H9 (cell line): ENCODE results near the gene GCAT. TPM values are rescaled to one million over a fixed set of nuclear protein-coding genes. Genes with fewer than 3 reads are reported as not detected.

Source experiments
- DNase-seq: peaks from one replicate; pipeline ENCODE4 v3.0.0-alpha.2; 2017
- H2AFZ ChIP-seq: one replicate; pipeline ENCODE4 v1.6.1; 2013; ENCODE audit warnings: mild to moderate bottlenecking, low read length, control low read depth, moderate library complexity
- H2AK5ac ChIP-seq: 2 replicates; pipeline ENCODE4 v1.6.1; 2013; ENCODE audit warnings: low read length, control low read depth, mixed read lengths; ENCODE audit not compliant: insufficient read length
- H2BK120ac ChIP-seq: one replicate; pipeline ENCODE4 v1.6.1; 2013; ENCODE audit warnings: low read depth, mild to moderate bottlenecking, low read length, control low read depth, inconsistent platforms; ENCODE audit not compliant: poor library complexity, severe bottlenecking
- H2BK12ac ChIP-seq: 2 replicates; pipeline ENCODE4 v1.6.1; 2013; ENCODE audit warnings: low read length, control low read depth, mixed read lengths, low read depth; ENCODE audit not compliant: insufficient read length
- H2BK15ac ChIP-seq: 2 replicates; pipeline ENCODE4 v1.6.1; 2013; ENCODE audit warnings: low read depth, low read length, control low read depth
- H2BK20ac ChIP-seq: one replicate; pipeline ENCODE4 v1.6.1; 2013; ENCODE audit warnings: low read depth, mild to moderate bottlenecking, low read length, control low read depth, inconsistent platforms; ENCODE audit not compliant: poor library complexity, severe bottlenecking
- H2BK5ac ChIP-seq: 2 replicates; pipeline ENCODE4 v1.6.1; 2013; ENCODE audit warnings: low read length, control low read depth, mixed read lengths; ENCODE audit not compliant: insufficient read length
- H3K14ac ChIP-seq: 2 replicates; pipeline ENCODE4 v1.6.1; 2013; ENCODE audit warnings: low read length, control low read depth; ENCODE audit not compliant: insufficient read depth
- H3K18ac ChIP-seq: 2 replicates; pipeline ENCODE4 v1.6.1; 2013; ENCODE audit warnings: low read depth, mild to moderate bottlenecking, mixed read lengths, low read length, control low read depth; ENCODE audit not compliant: insufficient read length
- H3K23ac ChIP-seq: 2 replicates; pipeline ENCODE4 v1.6.1; 2013; ENCODE audit warnings: low read length, control low read depth, mixed read lengths, low read depth; ENCODE audit not compliant: insufficient read length
- H3K23me2 ChIP-seq: 2 replicates; pipeline ENCODE4 v1.6.1; 2013; ENCODE audit warnings: low read depth, mild to moderate bottlenecking, mixed read lengths, low read length, control low read depth; ENCODE audit not compliant: insufficient read length, poor library complexity, severe bottlenecking
- H3K27ac ChIP-seq: 2 replicates; pipeline ENCODE4 v1.5.1; 2013; ENCODE audit warnings: low read length, control low read depth, mixed read lengths, low read depth; ENCODE audit not compliant: insufficient read length
- H3K27me3 ChIP-seq: 2 replicates; pipeline ENCODE4 v1.6.1; 2013; ENCODE audit warnings: low read length, control low read depth, inconsistent platforms; ENCODE audit not compliant: insufficient read depth
- H3K4ac ChIP-seq: 2 replicates; pipeline ENCODE4 v1.6.1; 2013; ENCODE audit warnings: low read depth, mild to moderate bottlenecking, control low read depth, inconsistent platforms, low read length, moderate library complexity
- H3K4me1 ChIP-seq: 2 replicates; pipeline ENCODE4 v1.6.1; 2013; ENCODE audit warnings: low read length, control low read depth, inconsistent platforms; ENCODE audit not compliant: insufficient read depth
- H3K4me2 ChIP-seq: 2 replicates; pipeline ENCODE4 v1.6.1; 2013; ENCODE audit warnings: low read length, control low read depth, mixed read lengths; ENCODE audit not compliant: insufficient read length, insufficient read depth
- H3K56ac ChIP-seq: 2 replicates; pipeline ENCODE4 v1.6.1; 2013; ENCODE audit warnings: low read depth, mild to moderate bottlenecking, mixed read lengths, low read length, control low read depth; ENCODE audit not compliant: insufficient read length
- H3K79me1 ChIP-seq: 2 replicates; pipeline ENCODE4 v1.6.1; 2013; ENCODE audit warnings: low read depth, mild to moderate bottlenecking, moderate library complexity, low read length, control low read depth, inconsistent platforms; ENCODE audit not compliant: insufficient read depth, poor library complexity, severe bottlenecking
- H3K79me2 ChIP-seq: 2 replicates; pipeline ENCODE4 v1.6.1; 2013; ENCODE audit warnings: low read length, control low read depth, inconsistent platforms; ENCODE audit not compliant: insufficient read depth
- H3K9ac ChIP-seq: 2 replicates; pipeline ENCODE4 v1.6.1; 2013; ENCODE audit warnings: low read length, control low read depth, mixed read lengths; ENCODE audit not compliant: insufficient read length; ENCODE audit errors: extremely low read depth
- H3K9me3 ChIP-seq: one replicate; pipeline ENCODE4 v1.6.1; 2013; ENCODE audit warnings: low read depth, low read length, inconsistent platforms; ENCODE audit not compliant: control insufficient read depth
- H3T11ph ChIP-seq: one replicate; pipeline ENCODE4 v1.6.1; 2013; ENCODE audit warnings: mild to moderate bottlenecking, low read length, control low read depth, inconsistent platforms
- H4K20me1 ChIP-seq: one replicate; pipeline ENCODE4 v1.6.1; 2013; ENCODE audit not compliant: control insufficient read depth, insufficient read length, insufficient read depth
- H4K5ac ChIP-seq: 2 replicates; pipeline ENCODE4 v1.6.1; 2013; ENCODE audit warnings: low read depth, mild to moderate bottlenecking, mixed read lengths, low read length, control low read depth; ENCODE audit not compliant: insufficient read length
- H4K8ac ChIP-seq: replicated peaks from 2 replicates; pipeline ENCODE4 v1.6.1; 2013; ENCODE audit warnings: low read length, control low read depth, mixed read lengths, low read depth; ENCODE audit not compliant: insufficient read length
- H4K91ac ChIP-seq: 2 replicates; pipeline ENCODE4 v1.6.1; 2013; ENCODE audit warnings: low read depth, mild to moderate bottlenecking, moderate library complexity, mixed read lengths, low read length, control low read depth; ENCODE audit not compliant: insufficient read length
- H3K27ac Mint-ChIP-seq, 3 experiments: 2 replicates in 2 of 3; 3 replicates in 1 of 3; pipeline ENCODE4 v1.8.0; 2020 to 2021; ENCODE audit warnings: mixed read lengths in 3 of 3, mild to moderate bottlenecking in 1 of 3, moderate library complexity in 1 of 3
- H3K27me3 Mint-ChIP-seq: 2 replicates; pipeline ENCODE4 v1.8.0; 2021; ENCODE audit warnings: low read depth, mild to moderate bottlenecking, moderate library complexity, mixed read lengths
- H3K36me3 Mint-ChIP-seq, 3 experiments: 2 replicates in 2 of 3; 3 replicates in 1 of 3; pipeline ENCODE4 v1.8.0; 2020 to 2021; ENCODE audit warnings: low read depth in 3 of 3, mixed read lengths in 3 of 3; ENCODE audit not compliant: insufficient read depth in 1 of 3
- H3K4me1 Mint-ChIP-seq, 2 experiments: 2 replicates each; pipeline ENCODE4 v1.8.0; 2020; ENCODE audit warnings: mixed read lengths in 2 of 2
- H3K4me3 Mint-ChIP-seq, 2 experiments: 2 replicates in 1 of 2; 3 replicates in 1 of 2; pipeline ENCODE4 v1.8.0; 2020 to 2021; ENCODE audit warnings: mild to moderate bottlenecking in 2 of 2, mixed read lengths in 2 of 2, moderate library complexity in 1 of 2
- H3K9me3 Mint-ChIP-seq, 2 experiments: 2 replicates in 1 of 2; 3 replicates in 1 of 2; pipeline ENCODE4 v1.8.0; 2020; ENCODE audit warnings: mild to moderate bottlenecking in 2 of 2, mixed read lengths in 2 of 2, moderate library complexity in 1 of 2
- WGBS: extraction: QIAGEN DNeasy Blood & Tissue Kit; methylation state at CpG from one replicate; pipeline ENCODE4 v1.1.7; 2013; ENCODE audit warnings: missing lambda C conversion rate, low lambda C conversion rate, mixed read lengths; ENCODE audit not compliant: insufficient read length; ENCODE audit errors: extremely low coverage; 5-methylcytosine and 5-hydroxymethylcytosine counted together
- total RNA-seq: library from RNA; stranded (reverse); gene quantifications from 2 replicates; pipeline ENCODE4 v1.2.1, GENCODE V29; 2021
- TF ChIP-seq, protein P1 (sequence below): fragments of 200-600 bp; sonication (generic); conservative IDR thresholded peaks from 3 replicates; pipeline ENCODE4 v1.8.0; 2021; ENCODE audit warnings: antibody characterized with exemption, mild to moderate bottlenecking

Gene GCAT
- total RNA-seq, 1 experiment from 2014 or later = 26.9 TPM

DNA sequence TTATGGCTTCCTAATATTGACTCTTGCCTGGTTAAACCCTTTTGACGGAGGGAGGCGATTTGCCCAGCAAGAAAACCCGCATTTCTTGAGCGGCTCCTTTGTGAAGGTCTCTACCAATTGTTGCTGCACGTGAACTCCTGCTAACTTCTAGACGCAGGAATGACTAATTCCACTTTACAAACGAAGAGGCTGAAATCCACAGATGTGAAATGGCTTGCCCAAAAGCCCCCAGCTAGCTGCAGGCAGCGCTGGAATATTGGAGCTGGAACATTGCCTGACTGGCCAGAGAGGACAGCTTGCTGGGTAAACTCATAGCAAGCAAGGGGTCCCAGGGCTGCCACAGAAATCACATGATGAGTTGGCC, 542 bp downstream of the GCAT start:
- H3K4ac ChIP-seq = no peak overlapping the region
- no peak overlapping the region for H3K27ac ChIP-seq
- Mint-ChIP-seq H3K27ac (no peak overlapping the region; a peak in 1 of 7 replicates), H3K27me3 (peaks cover 35% of the 10 kb centered on the region), H3K4me1 (peaks cover 26 to 34% of the 10 kb centered on the region in 2 experiments), H3K4me3 (peak overlapping the region; percentile 81 to 93), H3K36me3 (peaks cover 0 to 4% (median under 1%) of the 10 kb centered on the region in 3 experiments; a peak in 5 of 7 replicates), H3K9me3 (peaks cover 0 to 4% of the 10 kb centered on the region in 2 experiments; a peak in 2 of 5 replicates)
- H2BK5ac ChIP-seq = no peak overlapping the region
- H3K23ac ChIP-seq = no peak overlapping the region
- peaks cover 2% of the 10 kb centered on the region; the same call in 1 of the 2 replicates for H3K79me2 ChIP-seq
- H3K23me2 ChIP-seq = peaks cover 39% of the 10 kb centered on the region
- H3K79me1 ChIP-seq = peaks cover 2% of the 10 kb centered on the region
- H2BK12ac ChIP-seq = no peak overlapping the region
- no peaks in the 10 kb centered on the region for H4K20me1 ChIP-seq
- H3K9me3 ChIP-seq = no peaks in the 10 kb centered on the region
- no peak overlapping the region for H4K5ac ChIP-seq
- H2AK5ac ChIP-seq = no peak overlapping the region
- no peak overlapping the region for H3K18ac ChIP-seq
- no peak overlapping the region for H3T11ph ChIP-seq
- no peak overlapping the region for H4K91ac ChIP-seq
- no peak overlapping the region for H2BK120ac ChIP-seq
- H2BK15ac ChIP-seq = no peak overlapping the region
- peak overlapping the region; percentile 87 for H3K4me2 ChIP-seq
- peaks cover 13% of the 10 kb centered on the region; the same call in 1 of the 2 replicates for H3K27me3 ChIP-seq
- H3K4me1 ChIP-seq = no peaks in the 10 kb centered on the region; the same call in 1 of the 2 replicates
- TF ChIP-seq, protein P1, sequence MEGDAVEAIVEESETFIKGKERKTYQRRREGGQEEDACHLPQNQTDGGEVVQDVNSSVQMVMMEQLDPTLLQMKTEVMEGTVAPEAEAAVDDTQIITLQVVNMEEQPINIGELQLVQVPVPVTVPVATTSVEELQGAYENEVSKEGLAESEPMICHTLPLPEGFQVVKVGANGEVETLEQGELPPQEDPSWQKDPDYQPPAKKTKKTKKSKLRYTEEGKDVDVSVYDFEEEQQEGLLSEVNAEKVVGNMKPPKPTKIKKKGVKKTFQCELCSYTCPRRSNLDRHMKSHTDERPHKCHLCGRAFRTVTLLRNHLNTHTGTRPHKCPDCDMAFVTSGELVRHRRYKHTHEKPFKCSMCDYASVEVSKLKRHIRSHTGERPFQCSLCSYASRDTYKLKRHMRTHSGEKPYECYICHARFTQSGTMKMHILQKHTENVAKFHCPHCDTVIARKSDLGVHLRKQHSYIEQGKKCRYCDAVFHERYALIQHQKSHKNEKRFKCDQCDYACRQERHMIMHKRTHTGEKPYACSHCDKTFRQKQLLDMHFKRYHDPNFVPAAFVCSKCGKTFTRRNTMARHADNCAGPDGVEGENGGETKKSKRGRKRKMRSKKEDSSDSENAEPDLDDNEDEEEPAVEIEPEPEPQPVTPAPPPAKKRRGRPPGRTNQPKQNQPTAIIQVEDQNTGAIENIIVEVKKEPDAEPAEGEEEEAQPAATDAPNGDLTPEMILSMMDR = no peak
- peak; percentile 26 for DNase-seq
- no peak overlapping the region for H2AFZ ChIP-seq
- H2BK20ac ChIP-seq = no peak overlapping the region
- H3K14ac ChIP-seq = no peak overlapping the region; the same call in 1 of the 2 replicates
- H4K8ac ChIP-seq = no peak overlapping the region
- no CpG with 5 or more reads among the region's 8 CpGs for WGBS
- no peak overlapping the region for H3K56ac ChIP-seq
- H3K9ac ChIP-seq = peak overlapping the region; percentile 42
